H9 (cell line): ENCODE measurements around the gene FGA. TPM values are rescaled to one million over a fixed set of nuclear protein-coding genes. Genes with fewer than 3 reads are reported as not detected.

Source experiments
- DNase-seq: peaks from one replicate; pipeline ENCODE4 v3.0.0-alpha.2; 2017
- H2AFZ ChIP-seq: one replicate; pipeline ENCODE4 v1.6.1; 2013; ENCODE audit warnings: mild to moderate bottlenecking, low read length, control low read depth, moderate library complexity
- H2AK5ac ChIP-seq: 2 replicates; pipeline ENCODE4 v1.6.1; 2013; ENCODE audit warnings: low read length, control low read depth, mixed read lengths; ENCODE audit not compliant: insufficient read length
- H2BK120ac ChIP-seq: one replicate; pipeline ENCODE4 v1.6.1; 2013; ENCODE audit warnings: low read depth, mild to moderate bottlenecking, low read length, control low read depth, inconsistent platforms; ENCODE audit not compliant: poor library complexity, severe bottlenecking
- H2BK12ac ChIP-seq: 2 replicates; pipeline ENCODE4 v1.6.1; 2013; ENCODE audit warnings: low read length, control low read depth, mixed read lengths, low read depth; ENCODE audit not compliant: insufficient read length
- H2BK15ac ChIP-seq: 2 replicates; pipeline ENCODE4 v1.6.1; 2013; ENCODE audit warnings: low read depth, low read length, control low read depth
- H2BK20ac ChIP-seq: one replicate; pipeline ENCODE4 v1.6.1; 2013; ENCODE audit warnings: low read depth, mild to moderate bottlenecking, low read length, control low read depth, inconsistent platforms; ENCODE audit not compliant: poor library complexity, severe bottlenecking
- H2BK5ac ChIP-seq: 2 replicates; pipeline ENCODE4 v1.6.1; 2013; ENCODE audit warnings: low read length, control low read depth, mixed read lengths; ENCODE audit not compliant: insufficient read length
- H3K14ac ChIP-seq: 2 replicates; pipeline ENCODE4 v1.6.1; 2013; ENCODE audit warnings: low read length, control low read depth; ENCODE audit not compliant: insufficient read depth
- H3K18ac ChIP-seq: 2 replicates; pipeline ENCODE4 v1.6.1; 2013; ENCODE audit warnings: low read depth, mild to moderate bottlenecking, mixed read lengths, low read length, control low read depth; ENCODE audit not compliant: insufficient read length
- H3K23ac ChIP-seq: 2 replicates; pipeline ENCODE4 v1.6.1; 2013; ENCODE audit warnings: low read length, control low read depth, mixed read lengths, low read depth; ENCODE audit not compliant: insufficient read length
- H3K23me2 ChIP-seq: 2 replicates; pipeline ENCODE4 v1.6.1; 2013; ENCODE audit warnings: low read depth, mild to moderate bottlenecking, mixed read lengths, low read length, control low read depth; ENCODE audit not compliant: insufficient read length, poor library complexity, severe bottlenecking
- H3K27ac ChIP-seq: 2 replicates; pipeline ENCODE4 v1.5.1; 2013; ENCODE audit warnings: low read length, control low read depth, mixed read lengths, low read depth; ENCODE audit not compliant: insufficient read length
- H3K27me3 ChIP-seq: 2 replicates; pipeline ENCODE4 v1.6.1; 2013; ENCODE audit warnings: low read length, control low read depth, inconsistent platforms; ENCODE audit not compliant: insufficient read depth
- H3K4ac ChIP-seq: 2 replicates; pipeline ENCODE4 v1.6.1; 2013; ENCODE audit warnings: low read depth, mild to moderate bottlenecking, control low read depth, inconsistent platforms, low read length, moderate library complexity
- H3K4me1 ChIP-seq: 2 replicates; pipeline ENCODE4 v1.6.1; 2013; ENCODE audit warnings: low read length, control low read depth, inconsistent platforms; ENCODE audit not compliant: insufficient read depth
- H3K4me2 ChIP-seq: 2 replicates; pipeline ENCODE4 v1.6.1; 2013; ENCODE audit warnings: low read length, control low read depth, mixed read lengths; ENCODE audit not compliant: insufficient read length, insufficient read depth
- H3K56ac ChIP-seq: 2 replicates; pipeline ENCODE4 v1.6.1; 2013; ENCODE audit warnings: low read depth, mild to moderate bottlenecking, mixed read lengths, low read length, control low read depth; ENCODE audit not compliant: insufficient read length
- H3K79me1 ChIP-seq: 2 replicates; pipeline ENCODE4 v1.6.1; 2013; ENCODE audit warnings: low read depth, mild to moderate bottlenecking, moderate library complexity, low read length, control low read depth, inconsistent platforms; ENCODE audit not compliant: insufficient read depth, poor library complexity, severe bottlenecking
- H3K79me2 ChIP-seq: 2 replicates; pipeline ENCODE4 v1.6.1; 2013; ENCODE audit warnings: low read length, control low read depth, inconsistent platforms; ENCODE audit not compliant: insufficient read depth
- H3K9ac ChIP-seq: 2 replicates; pipeline ENCODE4 v1.6.1; 2013; ENCODE audit warnings: low read length, control low read depth, mixed read lengths; ENCODE audit not compliant: insufficient read length; ENCODE audit errors: extremely low read depth
- H3K9me3 ChIP-seq: one replicate; pipeline ENCODE4 v1.6.1; 2013; ENCODE audit warnings: low read depth, low read length, inconsistent platforms; ENCODE audit not compliant: control insufficient read depth
- H3T11ph ChIP-seq: one replicate; pipeline ENCODE4 v1.6.1; 2013; ENCODE audit warnings: mild to moderate bottlenecking, low read length, control low read depth, inconsistent platforms
- H4K20me1 ChIP-seq: one replicate; pipeline ENCODE4 v1.6.1; 2013; ENCODE audit not compliant: control insufficient read depth, insufficient read length, insufficient read depth
- H4K5ac ChIP-seq: 2 replicates; pipeline ENCODE4 v1.6.1; 2013; ENCODE audit warnings: low read depth, mild to moderate bottlenecking, mixed read lengths, low read length, control low read depth; ENCODE audit not compliant: insufficient read length
- H4K8ac ChIP-seq: replicated peaks from 2 replicates; pipeline ENCODE4 v1.6.1; 2013; ENCODE audit warnings: low read length, control low read depth, mixed read lengths, low read depth; ENCODE audit not compliant: insufficient read length
- H4K91ac ChIP-seq: 2 replicates; pipeline ENCODE4 v1.6.1; 2013; ENCODE audit warnings: low read depth, mild to moderate bottlenecking, moderate library complexity, mixed read lengths, low read length, control low read depth; ENCODE audit not compliant: insufficient read length
- H3K27ac Mint-ChIP-seq, 3 experiments: 2 replicates in 2 of 3; 3 replicates in 1 of 3; pipeline ENCODE4 v1.8.0; 2020 to 2021; ENCODE audit warnings: mixed read lengths in 3 of 3, mild to moderate bottlenecking in 1 of 3, moderate library complexity in 1 of 3
- H3K27me3 Mint-ChIP-seq: 2 replicates; pipeline ENCODE4 v1.8.0; 2021; ENCODE audit warnings: low read depth, mild to moderate bottlenecking, moderate library complexity, mixed read lengths
- H3K36me3 Mint-ChIP-seq, 3 experiments: 2 replicates in 2 of 3; 3 replicates in 1 of 3; pipeline ENCODE4 v1.8.0; 2020 to 2021; ENCODE audit warnings: low read depth in 3 of 3, mixed read lengths in 3 of 3; ENCODE audit not compliant: insufficient read depth in 1 of 3
- H3K4me1 Mint-ChIP-seq, 2 experiments: 2 replicates each; pipeline ENCODE4 v1.8.0; 2020; ENCODE audit warnings: mixed read lengths in 2 of 2
- H3K4me3 Mint-ChIP-seq, 2 experiments: 2 replicates in 1 of 2; 3 replicates in 1 of 2; pipeline ENCODE4 v1.8.0; 2020 to 2021; ENCODE audit warnings: mild to moderate bottlenecking in 2 of 2, mixed read lengths in 2 of 2, moderate library complexity in 1 of 2
- H3K9me3 Mint-ChIP-seq, 2 experiments: 2 replicates in 1 of 2; 3 replicates in 1 of 2; pipeline ENCODE4 v1.8.0; 2020; ENCODE audit warnings: mild to moderate bottlenecking in 2 of 2, mixed read lengths in 2 of 2, moderate library complexity in 1 of 2
- WGBS: extraction: QIAGEN DNeasy Blood & Tissue Kit; methylation state at CpG from one replicate; pipeline ENCODE4 v1.1.7; 2013; ENCODE audit warnings: missing lambda C conversion rate, low lambda C conversion rate, mixed read lengths; ENCODE audit not compliant: insufficient read length; ENCODE audit errors: extremely low coverage; 5-methylcytosine and 5-hydroxymethylcytosine counted together
- total RNA-seq: library from RNA; stranded (reverse); gene quantifications from 2 replicates; pipeline ENCODE4 v1.2.1, GENCODE V29; 2021
- TF ChIP-seq, protein P1 (sequence below): fragments of 200-600 bp; sonication (generic); conservative IDR thresholded peaks from 3 replicates; pipeline ENCODE4 v1.8.0; 2021; ENCODE audit warnings: antibody characterized with exemption, mild to moderate bottlenecking

FGA gene
- total RNA-seq, 1 experiment from 2014 or later: not detected

DNA sequence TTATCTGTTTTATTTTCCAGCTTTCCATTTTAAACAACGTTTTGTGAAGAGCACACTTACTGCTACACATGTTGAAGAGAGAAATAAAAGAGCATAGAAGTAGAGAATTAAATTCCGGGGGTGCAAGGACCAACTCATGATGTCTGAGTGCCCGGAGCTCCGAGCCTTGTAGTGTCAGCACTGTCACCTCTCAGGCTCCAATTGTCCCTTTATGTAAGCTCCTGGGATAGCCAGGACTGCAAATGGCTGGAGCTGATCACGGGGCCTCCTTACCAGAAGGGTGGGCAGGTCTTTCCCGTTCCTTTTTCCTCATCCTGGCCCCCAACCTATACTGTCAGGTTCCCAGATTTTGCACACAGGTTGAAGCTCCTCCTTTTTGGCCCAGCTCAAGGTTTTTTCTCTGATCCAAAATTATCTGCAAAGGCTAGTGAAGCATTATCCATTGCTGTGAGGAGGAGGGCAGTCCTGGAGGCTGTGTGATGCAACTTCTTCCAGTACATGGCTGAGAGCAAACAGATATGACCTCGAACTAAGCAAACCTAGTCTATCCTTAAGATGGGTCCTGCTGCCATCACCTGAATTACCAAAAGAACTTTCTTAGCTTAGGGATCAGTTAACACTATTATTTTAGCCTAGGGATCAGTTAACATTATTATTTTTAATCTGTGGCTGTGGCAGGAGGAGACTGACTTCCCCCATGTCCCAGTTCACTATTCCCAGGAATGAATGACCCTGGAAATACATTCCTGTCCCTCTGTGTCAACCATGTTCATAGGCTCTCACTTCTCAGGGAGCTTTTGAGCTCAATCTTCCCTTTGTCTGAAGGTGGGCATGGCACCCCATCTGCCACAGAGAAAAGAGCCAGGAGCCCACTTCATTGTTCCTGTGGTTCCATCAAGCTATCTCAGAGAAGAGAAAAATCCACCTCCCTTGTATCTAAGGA is 22.2 kb upstream of the FGA start, which contains the start of gene FGG:
Gene FGG (minus strand): TSS at position 185 of the 943 bp plus-strand sequence. CDS start 47 bp downstream, at position 138.
- Histone ChIP-seq H3K23me2 (no peaks in the 10 kb centered on the region), H4K8ac (no peak within 1 kb of the TSS), H2BK20ac (no peak within 1 kb of the TSS), H2BK120ac (no peak within 1 kb of the TSS), H2BK15ac (no peak within 1 kb of the TSS), H3T11ph (no peak within 1 kb of the TSS), H2BK5ac (no peak within 1 kb of the TSS), H2BK12ac (no peak within 1 kb of the TSS), H3K14ac (no peak within 1 kb of the TSS), H3K4me2 (no peak within 1 kb of the TSS), H3K27me3 (no peaks in the 10 kb centered on the region), H2AFZ (no peak within 1 kb of the TSS), H3K23ac (no peak within 1 kb of the TSS), H3K4ac (no peak within 1 kb of the TSS), H3K79me2 (no peaks in the 10 kb centered on the region), H3K9me3 (no peaks in the 10 kb centered on the region), H3K27ac (no peak within 1 kb of the TSS), H3K56ac (no peak within 1 kb of the TSS), H3K18ac (no peak within 1 kb of the TSS), H2AK5ac (no peak within 1 kb of the TSS), H3K79me1 (no peaks in the 10 kb centered on the region), H4K91ac (no peak within 1 kb of the TSS), H3K4me1 (no peaks in the 10 kb centered on the region), H3K9ac (no peak within 1 kb of the TSS), H4K20me1 (no peaks in the 10 kb centered on the region), H4K5ac (no peak within 1 kb of the TSS)
- TF ChIP-seq, protein P1, sequence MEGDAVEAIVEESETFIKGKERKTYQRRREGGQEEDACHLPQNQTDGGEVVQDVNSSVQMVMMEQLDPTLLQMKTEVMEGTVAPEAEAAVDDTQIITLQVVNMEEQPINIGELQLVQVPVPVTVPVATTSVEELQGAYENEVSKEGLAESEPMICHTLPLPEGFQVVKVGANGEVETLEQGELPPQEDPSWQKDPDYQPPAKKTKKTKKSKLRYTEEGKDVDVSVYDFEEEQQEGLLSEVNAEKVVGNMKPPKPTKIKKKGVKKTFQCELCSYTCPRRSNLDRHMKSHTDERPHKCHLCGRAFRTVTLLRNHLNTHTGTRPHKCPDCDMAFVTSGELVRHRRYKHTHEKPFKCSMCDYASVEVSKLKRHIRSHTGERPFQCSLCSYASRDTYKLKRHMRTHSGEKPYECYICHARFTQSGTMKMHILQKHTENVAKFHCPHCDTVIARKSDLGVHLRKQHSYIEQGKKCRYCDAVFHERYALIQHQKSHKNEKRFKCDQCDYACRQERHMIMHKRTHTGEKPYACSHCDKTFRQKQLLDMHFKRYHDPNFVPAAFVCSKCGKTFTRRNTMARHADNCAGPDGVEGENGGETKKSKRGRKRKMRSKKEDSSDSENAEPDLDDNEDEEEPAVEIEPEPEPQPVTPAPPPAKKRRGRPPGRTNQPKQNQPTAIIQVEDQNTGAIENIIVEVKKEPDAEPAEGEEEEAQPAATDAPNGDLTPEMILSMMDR: no peak
- H3K4me3 Mint-ChIP-seq: no peak within 1 kb of the TSS
- no peaks in the 10 kb centered on the region for H3K9me3 Mint-ChIP-seq
- H3K36me3 Mint-ChIP-seq: no peaks in the 10 kb centered on the region
- no CpG with 5 or more reads among the region's 7 CpGs for WGBS
- no peak within 1 kb of the TSS for H3K27ac Mint-ChIP-seq
- peaks cover 0 to under 1% of the 10 kb centered on the region in 2 experiments; a peak in 2 of 4 replicates for H3K4me1 Mint-ChIP-seq
- no peak for DNase-seq
- H3K27me3 Mint-ChIP-seq: no peaks in the 10 kb centered on the region
